GM21723 (cell line): ENCODE results near the gene GJB4.
"Not testable (repeated sequence)": the region's sequence is repeated elsewhere in the genome, so short reads cannot be mapped to it uniquely, and the experiment has no call there.

Experiments used
- ATAC-seq: cut with Tn5 transposase; IDR thresholded peaks from one replicate; pipeline ENCODE4 v1.9.1; 2021; ENCODE audit warnings: mild to moderate bottlenecking, moderate library complexity; ENCODE audit not compliant: unreplicated experiment

GJB4 gene

DNA sequence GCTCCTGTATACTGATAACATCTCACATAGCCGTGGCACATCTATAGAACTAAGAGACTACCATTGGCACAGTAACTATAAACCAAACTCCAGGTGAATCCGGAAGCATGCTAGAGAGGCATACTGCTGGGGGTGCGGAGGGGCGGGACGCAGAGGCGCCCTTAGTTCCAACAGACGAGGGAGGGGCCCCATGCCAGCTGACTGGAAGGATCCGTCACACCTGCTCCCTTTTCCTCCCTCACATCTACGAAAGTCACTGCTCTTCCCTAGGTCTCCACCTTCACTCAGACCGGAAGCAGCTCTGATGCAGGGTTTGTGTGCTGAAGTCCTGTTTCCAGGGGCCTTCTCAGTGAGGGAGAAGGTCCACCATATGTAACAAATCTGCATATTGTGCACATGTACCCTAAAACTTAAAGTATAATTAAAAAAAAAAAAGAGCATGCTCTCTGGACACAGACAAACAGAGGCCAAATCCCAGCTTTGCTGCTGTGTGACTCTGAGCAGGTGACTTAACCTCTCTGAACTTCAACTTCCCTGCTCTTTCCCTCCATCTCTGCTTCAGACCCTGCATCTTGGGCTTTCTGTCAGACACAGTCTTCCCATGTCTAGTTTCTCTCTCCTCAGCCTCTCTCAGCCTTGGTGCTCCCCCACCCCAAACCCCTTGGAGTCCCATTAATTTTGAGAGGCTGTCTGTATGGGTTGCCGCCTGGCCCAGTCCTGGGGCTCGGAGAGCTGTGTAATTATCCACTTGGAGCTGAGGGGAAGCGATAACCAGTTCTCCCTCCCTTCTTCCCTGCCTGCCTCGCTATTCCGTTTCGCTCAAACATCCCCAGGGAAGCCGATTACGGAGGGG lies 12.5 kb upstream of the GJB4 start:
- ATAC-seq, result no peak

DNA sequence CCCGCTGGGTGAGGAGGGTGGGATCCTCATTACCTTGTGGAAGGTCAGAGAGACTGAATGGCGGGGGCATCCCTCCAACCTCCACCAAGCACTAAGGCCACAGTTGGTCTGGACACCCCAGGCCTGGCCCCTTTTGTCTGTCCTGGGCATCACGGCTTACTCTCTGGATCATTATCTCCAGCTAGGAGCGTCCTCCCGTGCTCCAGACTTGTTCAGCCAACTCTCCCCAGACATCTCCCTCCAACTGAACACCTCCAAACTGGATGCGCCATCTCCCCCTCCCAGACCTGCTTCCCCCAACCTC lies 11.9 kb upstream of the GJB4 start:
- ATAC-seq, result no peak

DNA sequence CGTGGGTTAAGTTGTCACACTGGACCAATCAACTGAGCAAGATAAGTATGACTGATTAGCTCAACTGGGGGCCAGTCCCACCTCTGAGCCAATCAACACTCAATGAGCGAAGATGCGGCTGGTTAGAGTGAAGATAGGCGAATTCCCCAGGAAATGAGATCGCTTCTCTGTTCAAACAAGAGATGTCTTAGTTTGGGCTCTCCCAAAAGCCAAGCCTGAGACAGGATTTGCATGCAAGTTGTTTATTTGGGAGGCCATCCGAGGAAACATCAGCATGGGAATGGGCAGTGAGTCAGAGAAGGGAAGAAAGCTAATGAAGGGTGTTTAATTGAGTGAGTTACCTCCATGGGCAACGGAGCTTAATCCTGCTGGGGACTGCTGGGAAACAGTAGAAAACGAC lies 9.5 kb upstream of the GJB4 start:
- no peak for ATAC-seq

DNA sequence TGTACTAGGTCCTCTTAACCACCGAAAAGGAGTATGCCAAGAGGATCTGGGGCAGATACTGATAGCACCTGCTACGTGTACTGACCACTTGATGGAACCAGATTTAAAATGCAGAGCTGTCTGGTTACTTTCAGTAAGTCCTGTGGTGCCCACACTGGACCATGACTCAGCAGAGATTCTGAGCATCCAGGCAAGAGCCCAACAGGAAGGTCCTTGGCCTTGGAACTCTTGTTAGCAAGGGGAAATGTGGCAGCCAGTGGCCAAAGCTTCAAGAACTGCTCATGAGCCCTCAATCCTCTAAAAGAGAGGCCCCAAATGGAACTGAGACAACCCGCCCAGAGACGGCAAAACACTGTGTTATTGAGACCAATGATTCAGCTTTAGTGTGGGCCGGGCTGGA lies 8.9 kb upstream of the GJB4 start:
- ATAC-seq, result no peak

DNA sequence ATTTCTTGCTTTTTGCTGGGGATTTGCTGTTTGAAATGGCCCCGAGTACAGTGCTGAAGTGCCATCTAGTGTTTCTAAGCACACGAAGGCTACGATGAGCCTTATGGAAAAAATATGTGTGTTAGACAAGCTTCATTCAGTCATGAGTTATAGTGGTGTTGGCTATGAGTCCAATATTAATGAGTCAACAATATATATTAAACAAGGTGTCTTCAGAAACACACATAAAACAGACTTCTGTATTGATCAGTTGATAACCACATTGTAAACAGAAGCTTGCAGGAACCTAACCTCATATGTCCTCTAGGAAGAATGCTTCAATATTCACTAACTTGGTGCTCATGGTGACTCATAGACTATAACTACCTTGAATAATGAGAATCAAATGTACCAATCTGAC lies 6.4 kb upstream of the GJB4 start:
- ATAC-seq, result no peak

DNA sequence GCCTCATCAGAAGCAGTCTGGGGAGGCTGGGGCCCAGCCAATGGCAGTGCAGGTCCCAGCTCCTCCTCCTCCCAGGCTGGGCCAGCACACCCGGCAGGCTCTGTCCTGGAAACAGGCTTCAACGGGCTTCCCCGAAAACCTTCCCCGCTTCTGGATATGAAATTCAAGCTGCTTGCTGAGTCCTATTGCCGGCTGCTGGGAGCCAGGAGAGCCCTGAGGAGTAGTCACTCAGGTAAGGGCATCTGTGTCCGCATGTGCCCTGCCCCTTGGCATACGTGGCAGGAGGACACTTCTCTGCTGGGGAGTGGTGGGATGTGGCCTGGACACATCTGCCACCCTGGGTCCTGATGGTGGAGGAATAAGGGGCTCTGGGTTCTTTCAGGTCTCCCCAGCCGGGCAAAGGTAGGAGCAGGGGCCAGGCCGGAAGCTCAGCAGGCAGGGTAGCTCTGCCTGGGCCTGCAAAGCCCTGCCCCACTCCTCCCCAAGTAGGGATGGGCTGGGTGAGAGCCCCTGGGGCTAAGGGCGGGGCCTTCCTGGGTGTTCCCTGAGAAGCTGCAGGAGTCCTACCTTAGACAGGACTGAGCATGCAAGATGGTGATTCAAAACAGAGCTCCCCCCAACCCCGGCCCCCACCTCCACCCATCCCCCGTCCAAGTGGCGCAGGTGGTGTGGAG lies 4.4 kb upstream of the GJB4 start, which contains the start of gene GJB5:
Gene GJB5 (plus strand): TSS at position 84 of the 674 bp plus-strand sequence. CDS start 2,284 bp downstream, outside the sequence.
- ATAC-seq, result no peak

DNA sequence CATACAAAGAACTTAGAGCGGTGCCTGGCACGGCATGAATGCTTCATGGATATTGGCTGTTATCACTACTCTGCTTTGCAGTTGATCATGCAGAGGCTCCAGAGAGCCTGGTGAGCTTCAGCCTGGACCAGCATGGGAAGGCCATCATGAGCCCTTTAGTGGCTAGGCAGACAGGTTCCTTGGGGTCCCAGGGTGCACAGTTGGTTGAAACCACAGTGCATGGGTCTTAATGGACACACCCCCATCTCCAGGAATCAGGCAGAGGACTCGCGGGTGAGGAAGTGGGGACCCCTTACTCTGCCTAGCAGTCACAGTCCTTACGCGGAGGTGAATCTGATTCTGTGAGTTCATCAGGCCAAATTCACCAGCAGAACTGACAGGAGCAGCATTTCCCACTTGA lies 3.6 kb upstream of the GJB4 start:
- ATAC-seq, result no peak

DNA sequence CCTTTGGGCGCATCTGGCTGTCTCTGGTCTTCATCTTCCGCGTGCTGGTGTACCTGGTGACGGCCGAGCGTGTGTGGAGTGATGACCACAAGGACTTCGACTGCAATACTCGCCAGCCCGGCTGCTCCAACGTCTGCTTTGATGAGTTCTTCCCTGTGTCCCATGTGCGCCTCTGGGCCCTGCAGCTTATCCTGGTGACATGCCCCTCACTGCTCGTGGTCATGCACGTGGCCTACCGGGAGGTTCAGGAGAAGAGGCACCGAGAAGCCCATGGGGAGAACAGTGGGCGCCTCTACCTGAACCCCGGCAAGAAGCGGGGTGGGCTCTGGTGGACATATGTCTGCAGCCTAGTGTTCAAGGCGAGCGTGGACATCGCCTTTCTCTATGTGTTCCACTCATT lies 2.2 kb upstream of the GJB4 start:
- ATAC-seq, result no peak

DNA sequence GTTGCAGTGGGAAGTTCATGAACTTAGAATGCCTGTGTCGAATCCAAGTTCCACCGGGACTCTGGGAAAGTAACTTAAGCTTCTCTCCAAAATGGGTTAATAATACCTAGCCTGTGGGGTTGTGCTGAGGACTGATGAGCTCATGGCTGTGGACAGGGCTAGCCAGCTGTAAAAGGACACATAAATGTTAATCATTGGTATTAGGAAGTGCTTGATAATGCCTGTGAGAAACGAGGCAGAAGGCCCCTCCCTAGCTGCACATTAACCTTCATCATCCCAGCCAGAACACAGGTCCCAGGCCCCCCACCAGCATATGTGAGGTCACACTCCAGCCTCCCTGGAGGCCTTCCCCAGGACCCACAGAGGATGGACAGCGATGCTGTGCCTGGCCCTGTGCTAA lies 789 bp upstream of the GJB4 start:
- ATAC-seq, result no peak

DNA sequence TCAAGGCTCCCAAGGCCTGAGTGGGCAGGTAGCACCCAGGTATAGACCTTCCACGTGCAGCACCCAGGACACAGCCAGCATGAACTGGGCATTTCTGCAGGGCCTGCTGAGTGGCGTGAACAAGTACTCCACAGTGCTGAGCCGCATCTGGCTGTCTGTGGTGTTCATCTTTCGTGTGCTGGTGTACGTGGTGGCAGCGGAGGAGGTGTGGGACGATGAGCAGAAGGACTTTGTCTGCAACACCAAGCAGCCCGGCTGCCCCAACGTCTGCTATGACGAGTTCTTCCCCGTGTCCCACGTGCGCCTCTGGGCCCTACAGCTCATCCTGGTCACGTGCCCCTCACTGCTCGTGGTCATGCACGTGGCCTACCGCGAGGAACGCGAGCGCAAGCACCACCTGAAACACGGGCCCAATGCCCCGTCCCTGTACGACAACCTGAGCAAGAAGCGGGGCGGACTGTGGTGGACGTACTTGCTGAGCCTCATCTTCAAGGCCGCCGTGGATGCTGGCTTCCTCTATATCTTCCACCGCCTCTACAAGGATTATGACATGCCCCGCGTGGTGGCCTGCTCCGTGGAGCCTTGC lies 1.7 kb downstream of the GJB4 start:
- no peak for ATAC-seq

DNA sequence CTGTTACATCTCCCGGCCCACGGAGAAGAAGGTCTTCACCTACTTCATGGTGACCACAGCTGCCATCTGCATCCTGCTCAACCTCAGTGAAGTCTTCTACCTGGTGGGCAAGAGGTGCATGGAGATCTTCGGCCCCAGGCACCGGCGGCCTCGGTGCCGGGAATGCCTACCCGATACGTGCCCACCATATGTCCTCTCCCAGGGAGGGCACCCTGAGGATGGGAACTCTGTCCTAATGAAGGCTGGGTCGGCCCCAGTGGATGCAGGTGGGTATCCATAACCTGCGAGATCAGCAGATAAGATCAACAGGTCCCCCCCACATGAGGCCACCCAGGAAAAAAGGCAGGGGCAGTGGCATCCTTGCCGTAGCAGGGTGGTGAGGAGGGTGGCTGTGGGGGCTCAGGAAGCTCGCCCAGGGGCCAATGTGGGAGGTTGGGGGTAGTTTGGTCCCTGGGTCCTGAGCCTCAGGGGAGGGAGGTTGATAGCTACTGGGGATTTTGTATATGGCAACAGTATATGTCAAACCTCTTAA lies 2.3 kb downstream of the GJB4 start:
- ATAC-seq, result no peak

DNA sequence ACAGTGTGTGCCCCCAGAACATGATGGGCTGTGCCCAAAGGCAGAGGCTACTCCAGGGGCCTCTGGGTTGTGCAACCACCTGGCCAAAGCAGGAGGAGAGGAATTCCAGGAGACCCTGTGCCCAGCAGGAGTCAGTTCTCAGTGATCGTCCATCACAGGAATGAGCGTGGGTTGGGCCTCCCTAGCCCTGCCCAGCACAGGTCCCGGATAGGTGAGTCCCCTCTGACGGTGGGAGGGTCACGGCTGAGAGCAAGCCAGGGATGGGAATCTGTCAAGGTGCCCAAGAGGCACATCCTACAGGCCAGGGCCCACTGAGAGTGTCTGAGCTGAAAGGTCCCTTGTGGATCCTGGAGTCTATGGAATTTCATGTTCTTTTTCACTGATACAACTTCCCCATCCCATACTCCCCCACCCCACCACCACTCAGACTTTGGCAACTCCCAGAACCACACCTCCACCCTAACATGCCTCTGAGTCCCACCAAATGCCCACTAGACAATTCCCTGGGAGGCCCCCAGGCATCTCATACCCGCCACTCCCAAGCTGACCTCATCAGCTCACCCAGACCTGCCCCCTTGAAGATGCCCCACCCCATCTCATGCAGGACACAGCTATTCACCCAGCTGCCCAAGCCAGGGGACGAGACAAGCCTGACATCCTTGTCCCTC lies 3.1 kb downstream of the GJB4 start:
- ATAC-seq, result no peak

DNA sequence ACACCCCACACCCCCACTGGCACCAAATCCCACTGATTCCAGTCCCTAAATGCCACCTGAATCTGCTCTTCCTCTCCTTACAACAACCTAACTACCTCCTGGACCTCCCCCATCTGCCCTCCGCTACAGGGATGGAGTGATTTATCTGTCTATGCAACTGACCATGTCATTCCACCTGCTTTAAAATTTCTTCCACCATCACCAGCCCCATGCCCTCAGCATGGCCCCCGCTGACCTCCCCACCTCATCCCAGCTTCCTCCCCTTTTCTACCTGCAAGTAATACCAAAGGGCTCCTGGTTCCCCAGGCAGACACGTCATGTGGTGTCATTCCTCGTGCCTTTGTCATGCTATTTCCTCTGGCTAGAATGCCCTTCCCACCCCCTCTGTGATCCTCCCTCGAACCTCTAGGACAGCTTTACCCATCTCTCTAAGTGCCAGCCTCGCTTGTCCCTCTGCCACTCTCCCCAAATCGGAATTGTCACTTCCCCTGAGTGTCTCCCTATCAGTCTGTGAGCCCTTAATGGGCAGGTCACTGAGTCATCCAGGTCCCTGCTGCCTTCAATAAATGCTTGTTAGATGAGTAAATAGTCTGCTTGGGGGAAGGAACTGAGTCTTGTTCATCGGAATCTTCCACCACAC lies 3.7 kb downstream of the GJB4 start:
- no peak for ATAC-seq

DNA sequence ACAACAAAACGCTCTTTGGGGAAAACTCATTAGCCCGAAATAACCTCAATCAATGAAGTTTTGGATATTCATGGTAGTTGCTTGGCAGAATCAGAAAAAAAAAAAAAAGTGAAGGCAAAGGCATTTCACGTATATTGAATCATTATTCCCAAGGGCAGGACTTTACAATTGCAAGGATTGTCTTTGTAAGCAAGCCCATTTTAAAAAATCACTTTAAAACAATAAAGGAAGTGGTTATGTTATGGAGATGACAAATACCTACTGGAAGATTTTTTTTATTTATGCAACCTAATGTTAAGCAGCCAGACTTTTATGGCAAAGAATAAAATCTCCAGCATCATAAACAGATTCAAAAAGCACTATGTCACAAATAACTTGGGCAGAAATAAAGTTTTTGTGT lies 9.3 kb downstream of the GJB4 start:
- ATAC-seq, result no peak

DNA sequence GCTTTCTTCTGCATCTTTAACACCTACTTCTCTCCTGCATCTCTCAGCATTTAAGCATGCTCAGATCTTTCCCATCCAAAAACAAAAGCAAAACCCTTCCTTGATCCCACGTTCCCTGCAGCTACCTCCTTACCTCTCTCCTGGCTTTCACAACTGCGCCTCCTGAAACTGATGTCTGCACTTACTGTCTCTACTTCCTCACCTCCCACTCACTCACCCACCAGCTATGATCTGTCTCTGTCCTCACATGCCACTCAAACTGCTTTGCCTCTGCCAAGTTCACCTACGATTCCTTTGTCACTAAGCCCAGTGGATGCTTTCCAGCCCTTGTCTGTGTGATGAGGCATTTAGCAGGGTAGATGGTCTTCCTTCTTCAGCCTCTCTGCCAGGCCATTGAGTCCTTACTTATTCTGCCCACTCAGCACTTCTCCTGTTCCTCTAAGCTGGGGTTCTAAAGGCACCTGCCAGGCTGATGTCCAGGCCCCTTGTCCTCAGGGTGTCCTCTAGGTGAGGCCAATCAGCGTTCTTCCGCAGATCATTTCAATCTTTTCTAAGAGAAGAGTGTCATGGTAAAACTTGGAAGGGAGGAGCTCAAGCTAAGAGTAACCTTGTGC lies 11.5 kb downstream of the GJB4 start:
- no peak for ATAC-seq

DNA sequence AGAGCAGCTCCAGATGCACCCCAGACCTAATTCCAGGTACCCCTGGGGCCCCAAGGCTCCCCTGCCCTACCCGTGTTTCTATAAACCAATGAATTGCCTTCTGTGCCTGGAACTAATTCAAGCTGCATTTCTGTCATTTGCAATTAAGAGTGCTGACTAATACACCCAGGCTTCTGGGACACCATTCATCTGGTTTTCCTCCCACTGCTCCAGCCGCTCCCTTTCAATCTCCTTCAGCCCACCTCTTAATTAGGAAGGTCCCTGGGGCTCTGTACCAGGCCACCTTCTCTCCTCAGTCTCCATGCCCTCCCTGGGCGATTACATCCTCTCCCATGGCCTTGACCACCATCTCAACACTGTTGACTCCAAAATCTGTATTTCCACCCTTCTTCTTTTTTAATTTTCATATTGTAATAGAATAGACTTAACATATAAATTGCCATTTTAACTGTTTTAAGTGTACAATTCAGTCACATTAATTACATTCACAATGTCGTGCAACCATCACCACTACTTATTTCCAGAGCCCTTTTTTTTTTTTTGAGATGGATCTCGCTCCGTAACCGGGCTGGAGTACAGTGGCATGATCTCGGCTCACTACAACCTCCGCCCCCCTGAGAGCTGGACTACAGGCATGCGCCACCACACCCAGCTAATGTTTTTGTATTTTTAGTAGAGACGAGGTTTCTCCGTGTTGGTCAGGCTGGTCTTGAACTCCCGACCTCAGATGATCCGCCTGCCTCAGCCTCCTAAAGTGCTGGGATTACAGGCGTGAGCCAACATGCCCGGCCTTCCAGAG lies 12.2 kb downstream of the GJB4 start:
- ATAC-seq, result no peak

DNA sequence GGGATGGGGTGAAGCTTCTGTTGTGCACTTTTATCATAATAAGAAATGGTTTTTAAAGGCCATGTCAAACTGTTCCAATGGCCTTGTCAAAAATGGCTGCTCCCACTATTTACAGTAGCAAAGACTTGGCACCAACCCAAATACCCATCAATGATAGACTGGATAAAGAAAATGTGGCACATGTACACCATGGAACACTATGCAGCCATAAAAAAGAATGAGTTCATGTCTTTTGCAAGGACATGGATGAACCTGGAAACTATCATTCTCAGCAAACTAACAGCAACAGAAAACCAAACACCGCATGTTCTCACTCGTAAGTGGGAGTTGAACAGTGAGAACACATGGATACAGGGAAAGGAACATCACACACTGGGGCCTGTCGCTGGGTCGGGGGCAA lies 13.6 kb downstream of the GJB4 start:
- ATAC-seq, result not testable (repeated sequence)

DNA sequence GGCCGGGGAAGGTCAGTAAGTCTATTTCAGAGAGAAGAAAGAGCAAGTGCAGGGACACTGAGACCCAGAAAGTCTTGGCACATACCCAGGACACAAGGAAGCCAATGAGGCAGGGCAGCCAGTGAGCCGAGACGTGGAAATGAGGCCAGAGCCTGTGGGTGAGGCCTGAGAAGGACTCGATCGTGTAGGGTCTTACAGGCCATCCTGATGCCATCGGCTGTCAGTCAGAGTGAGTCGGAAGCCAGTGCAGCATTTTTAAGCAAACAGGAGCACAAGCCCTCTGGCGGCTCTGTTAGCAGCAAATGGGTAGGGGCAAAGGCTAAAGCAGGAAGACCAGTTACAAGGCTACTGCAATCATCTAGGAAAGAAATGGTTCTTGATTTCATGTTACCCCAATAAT lies 15.4 kb downstream of the GJB4 start:
- no peak for ATAC-seq

DNA sequence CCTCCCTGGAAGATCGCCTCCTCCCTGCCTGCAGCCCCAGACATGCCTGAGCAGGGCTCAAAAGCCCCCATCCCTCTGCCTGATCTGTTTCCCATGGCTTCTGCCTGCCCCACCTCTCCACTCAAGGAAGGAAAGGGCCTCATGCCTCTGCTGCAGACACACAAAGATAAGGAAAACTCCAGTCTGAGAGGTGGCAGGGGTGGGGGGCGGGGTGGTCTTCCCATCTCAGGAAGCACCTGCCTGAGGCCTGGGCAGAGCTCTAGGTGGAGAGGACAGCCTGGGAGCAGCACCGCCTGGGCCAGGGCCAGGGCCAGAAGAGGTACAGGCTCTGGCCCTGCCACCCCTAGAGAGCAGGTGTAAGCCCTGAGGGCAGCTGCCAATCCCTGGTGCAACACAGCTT lies 17.4 kb downstream of the GJB4 start:
- no peak for ATAC-seq
